Measurements from ENCODE around the gene GAPDH. TPM values are rescaled to one million over a fixed set of nuclear protein-coding genes. Genes with fewer than 3 reads are reported as not detected.

GAPDH gene
- total RNA-seq, 1 experiment from 2014 or later, result 4,097 TPM

DNA sequence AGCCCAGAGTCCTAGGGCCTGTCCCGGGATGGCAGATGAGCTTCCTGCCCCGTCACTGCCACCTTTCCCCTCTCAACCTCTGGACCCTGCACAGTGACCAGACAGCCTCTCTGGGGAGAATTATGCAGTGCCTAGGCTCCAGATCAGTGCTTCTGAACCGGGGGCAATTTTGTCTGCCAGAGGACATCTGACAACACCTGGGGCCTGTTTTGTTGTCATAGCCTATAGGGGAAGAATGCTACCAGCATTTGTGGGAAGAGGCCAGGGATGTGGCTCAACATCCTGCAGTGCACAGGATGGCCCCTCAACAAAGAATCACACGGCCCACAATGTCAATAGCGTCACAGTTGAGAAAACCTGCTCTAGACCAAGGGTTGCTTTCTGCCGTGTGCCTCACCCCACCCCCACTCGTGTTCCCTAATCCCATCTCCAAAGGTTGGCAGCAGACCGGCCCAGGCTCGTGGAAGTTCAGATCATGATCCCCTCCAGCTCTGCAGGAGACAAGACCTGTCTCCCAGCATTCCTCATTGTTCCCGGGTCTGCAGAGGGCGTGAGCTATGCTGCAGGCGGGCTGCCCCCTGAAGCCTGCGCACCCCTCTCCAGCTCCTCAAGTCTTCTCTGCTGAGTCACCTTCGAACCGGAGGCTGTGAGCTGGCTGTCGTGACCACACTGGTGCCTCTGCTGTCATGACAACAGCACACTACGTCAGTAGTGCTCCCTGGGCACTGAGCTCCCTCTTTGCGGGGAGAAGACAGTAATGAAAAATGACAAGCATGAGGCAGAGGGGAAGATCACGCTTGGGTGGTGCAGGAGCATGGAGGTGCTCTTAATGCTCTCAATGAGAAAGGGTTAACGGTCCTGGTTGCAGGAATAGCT is 2.0 kb upstream of the GAPDH start:
- Mint-ChIP-seq H3K9me3 (ENCODE audit: unreplicated experiment) (no peaks in the 10 kb centered on the region), H3K27me3 (ENCODE audit: insufficient read depth, unreplicated experiment) (no peaks in the 10 kb centered on the region), H3K4me3 (ENCODE audit: unreplicated experiment) (peak overlapping the region; percentile 88), H3K4me1 (ENCODE audit: insufficient read depth, unreplicated experiment) (peaks cover 28% of the 10 kb centered on the region), H3K36me3 (ENCODE audit: insufficient read depth, unreplicated experiment) (peaks cover 72% of the 10 kb centered on the region), H3K27ac (ENCODE audit: low read depth, unreplicated experiment) (peak overlapping the region; percentile 95)
- intact Hi-C loops (cut with micrococcal nuclease), result no loop called here
- DNase-seq (ENCODE audit: unreplicated experiment), result peak; percentile 93
- ChIA-PET POLR2A (interaction anchor here (0.7 to 5.2 kb wide), 17 partner anchors 9 to 161 kb away, joined by 3 to 54 read pairs (median 5); partner anchors contain the start of genes MRPL51, NOP2, TAPBPL and VAMP1), CTCF (interaction anchor here (0.6 to 1.0 kb wide), 7 partner anchors 15 to 108 kb away, joined by 3 to 4 read pairs (median 3); no protein-coding TSS in a partner anchor)
- no TSS peak for BruUV-seq (replicated peaks)
- TF ChIP-seq, protein P1, sequence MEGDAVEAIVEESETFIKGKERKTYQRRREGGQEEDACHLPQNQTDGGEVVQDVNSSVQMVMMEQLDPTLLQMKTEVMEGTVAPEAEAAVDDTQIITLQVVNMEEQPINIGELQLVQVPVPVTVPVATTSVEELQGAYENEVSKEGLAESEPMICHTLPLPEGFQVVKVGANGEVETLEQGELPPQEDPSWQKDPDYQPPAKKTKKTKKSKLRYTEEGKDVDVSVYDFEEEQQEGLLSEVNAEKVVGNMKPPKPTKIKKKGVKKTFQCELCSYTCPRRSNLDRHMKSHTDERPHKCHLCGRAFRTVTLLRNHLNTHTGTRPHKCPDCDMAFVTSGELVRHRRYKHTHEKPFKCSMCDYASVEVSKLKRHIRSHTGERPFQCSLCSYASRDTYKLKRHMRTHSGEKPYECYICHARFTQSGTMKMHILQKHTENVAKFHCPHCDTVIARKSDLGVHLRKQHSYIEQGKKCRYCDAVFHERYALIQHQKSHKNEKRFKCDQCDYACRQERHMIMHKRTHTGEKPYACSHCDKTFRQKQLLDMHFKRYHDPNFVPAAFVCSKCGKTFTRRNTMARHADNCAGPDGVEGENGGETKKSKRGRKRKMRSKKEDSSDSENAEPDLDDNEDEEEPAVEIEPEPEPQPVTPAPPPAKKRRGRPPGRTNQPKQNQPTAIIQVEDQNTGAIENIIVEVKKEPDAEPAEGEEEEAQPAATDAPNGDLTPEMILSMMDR (IDR thresholded peaks at IDR 0.05; ENCODE audit: unreplicated experiment), result no peak

- peak; percentile 85 for DNase-seq (ENCODE audit: unreplicated experiment)
- TF ChIP-seq, protein P1 (IDR thresholded peaks at IDR 0.05; ENCODE audit: unreplicated experiment), result no peak
- intact Hi-C loops (cut with micrococcal nuclease), result no loop called here
- Mint-ChIP-seq H3K27ac (ENCODE audit: low read depth, unreplicated experiment) (peak overlapping the region; percentile 95), H3K27me3 (ENCODE audit: insufficient read depth, unreplicated experiment) (no peaks in the 10 kb centered on the region), H3K4me1 (ENCODE audit: insufficient read depth, unreplicated experiment) (peaks cover 34% of the 10 kb centered on the region), H3K36me3 (ENCODE audit: insufficient read depth, unreplicated experiment) (peaks cover 72% of the 10 kb centered on the region), H3K9me3 (ENCODE audit: unreplicated experiment) (no peaks in the 10 kb centered on the region), H3K4me3 (ENCODE audit: unreplicated experiment) (peak overlapping the region; percentile 88)
- BruUV-seq (replicated peaks), result no TSS peak
- ChIA-PET POLR2A (interaction anchor here (0.7 to 5.2 kb wide), 16 partner anchors 10 to 162 kb away, joined by 3 to 54 read pairs (median 5); partner anchors contain the start of genes MRPL51, NOP2, TAPBPL and VAMP1), CTCF (interaction anchor here (0.7 to 0.8 kb wide), 2 partner anchors 16 to 109 kb away, joined by 3 to 4 read pairs; no protein-coding TSS in a partner anchor)
Observed at GRCh38 chr12:6532927-6533652, 1.2 kb upstream of the GAPDH start.

GRCh38 chr12:6533653-6533922 is 729 bp upstream of the GAPDH start:
- no TSS peak for BruUV-seq (replicated peaks)
- intact Hi-C loops (cut with micrococcal nuclease), result no loop called here
- Mint-ChIP-seq H3K27me3 (ENCODE audit: insufficient read depth, unreplicated experiment) (no peaks in the 10 kb centered on the region), H3K9me3 (ENCODE audit: unreplicated experiment) (no peaks in the 10 kb centered on the region), H3K4me3 (ENCODE audit: unreplicated experiment) (peak overlapping the region; percentile 88), H3K36me3 (ENCODE audit: insufficient read depth, unreplicated experiment) (peaks cover 72% of the 10 kb centered on the region), H3K4me1 (ENCODE audit: insufficient read depth, unreplicated experiment) (peaks cover 34% of the 10 kb centered on the region), H3K27ac (ENCODE audit: low read depth, unreplicated experiment) (peak overlapping the region; percentile 95)
- POLR2A ChIA-PET, result interaction anchor here (0.6 to 7.0 kb wide), 32 partner anchors 10 to 319 kb away, joined by 3 to 74 read pairs (median 5); partner anchors contain the start of genes MRPL51, NOP2, SCNN1A and TAPBPL
- TF ChIP-seq, protein P1 (IDR thresholded peaks at IDR 0.05; ENCODE audit: unreplicated experiment), result no peak
- CTCF ChIA-PET, result interaction anchor here (8.2 kb wide), 1 partner anchor 109 kb away, joined by 99 read pairs; no protein-coding TSS in a partner anchor
- no peak for DNase-seq (ENCODE audit: unreplicated experiment)

DNA sequence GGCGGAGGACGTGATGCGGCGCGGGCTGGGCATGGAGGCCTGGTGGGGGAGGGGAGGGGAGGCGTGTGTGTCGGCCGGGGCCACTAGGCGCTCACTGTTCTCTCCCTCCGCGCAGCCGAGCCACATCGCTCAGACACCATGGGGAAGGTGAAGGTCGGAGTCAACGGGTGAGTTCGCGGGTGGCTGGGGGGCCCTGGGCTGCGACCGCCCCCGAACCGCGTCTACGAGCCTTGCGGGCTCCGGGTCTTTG is 303 bp downstream of the GAPDH start:
- H3K27me3 Mint-ChIP-seq (ENCODE audit: insufficient read depth, unreplicated experiment), result no peaks in the 10 kb centered on the region
- TF ChIP-seq, protein P1 (IDR thresholded peaks at IDR 0.05; ENCODE audit: unreplicated experiment), result no peak
- peaks cover 38% of the 10 kb centered on the region for H3K4me1 Mint-ChIP-seq (ENCODE audit: insufficient read depth, unreplicated experiment)
- intact Hi-C loops (cut with micrococcal nuclease), result loop anchor here (1.0 to 2.0 kb wide), 3 partner anchors 42 to 103 kb away; partner anchors contain the start of genes MRPL51 and VAMP1
- peak overlapping the region; percentile 95 for H3K27ac Mint-ChIP-seq (ENCODE audit: low read depth, unreplicated experiment)
- BruUV-seq (replicated peaks), result no TSS peak
- ChIA-PET CTCF (interaction anchor here (0.5 to 8.2 kb wide), 7 partner anchors 11 to 110 kb away, joined by 3 to 99 read pairs (median 4); no protein-coding TSS in a partner anchor), POLR2A (interaction anchor here (0.6 to 7.0 kb wide), 36 partner anchors 14 to 434 kb away, joined by 3 to 74 read pairs (median 4); partner anchors contain the start of genes CD9, COPS7A, LTBR and MRPL51)
- DNase-seq (ENCODE audit: unreplicated experiment), result no peak
- peaks cover 66% of the 10 kb centered on the region for H3K36me3 Mint-ChIP-seq (ENCODE audit: insufficient read depth, unreplicated experiment)
- H3K4me3 Mint-ChIP-seq (ENCODE audit: unreplicated experiment), result peak overlapping the region; percentile 88
- H3K9me3 Mint-ChIP-seq (ENCODE audit: unreplicated experiment), result no peaks in the 10 kb centered on the region
